Gastroesophageal sphincter (tissue), 2 donors: ENCODE data around the gene CENPS.
A peak's percentile ranks its signal among the peaks of the same experiment; 100 is the strongest.

Experiments used
- POLR2A ChIP-seq, 2 donors: fragments of 450-650 bp; IDR thresholded peaks; one replicate each; pipeline ENCODE4 v1.6.1; 2017; ENCODE audit warnings: antibody characterized with exemption in 2 of 2, mild to moderate bottlenecking in 2 of 2, moderate library complexity in 1 of 2
- POLR2AphosphoS5 ChIP-seq: sonication (generic); formaldehyde crosslinking; IDR thresholded peaks from one replicate; pipeline ENCODE4 v1.6.1; 2017; ENCODE audit warnings: antibody characterized with exemption

DNA sequence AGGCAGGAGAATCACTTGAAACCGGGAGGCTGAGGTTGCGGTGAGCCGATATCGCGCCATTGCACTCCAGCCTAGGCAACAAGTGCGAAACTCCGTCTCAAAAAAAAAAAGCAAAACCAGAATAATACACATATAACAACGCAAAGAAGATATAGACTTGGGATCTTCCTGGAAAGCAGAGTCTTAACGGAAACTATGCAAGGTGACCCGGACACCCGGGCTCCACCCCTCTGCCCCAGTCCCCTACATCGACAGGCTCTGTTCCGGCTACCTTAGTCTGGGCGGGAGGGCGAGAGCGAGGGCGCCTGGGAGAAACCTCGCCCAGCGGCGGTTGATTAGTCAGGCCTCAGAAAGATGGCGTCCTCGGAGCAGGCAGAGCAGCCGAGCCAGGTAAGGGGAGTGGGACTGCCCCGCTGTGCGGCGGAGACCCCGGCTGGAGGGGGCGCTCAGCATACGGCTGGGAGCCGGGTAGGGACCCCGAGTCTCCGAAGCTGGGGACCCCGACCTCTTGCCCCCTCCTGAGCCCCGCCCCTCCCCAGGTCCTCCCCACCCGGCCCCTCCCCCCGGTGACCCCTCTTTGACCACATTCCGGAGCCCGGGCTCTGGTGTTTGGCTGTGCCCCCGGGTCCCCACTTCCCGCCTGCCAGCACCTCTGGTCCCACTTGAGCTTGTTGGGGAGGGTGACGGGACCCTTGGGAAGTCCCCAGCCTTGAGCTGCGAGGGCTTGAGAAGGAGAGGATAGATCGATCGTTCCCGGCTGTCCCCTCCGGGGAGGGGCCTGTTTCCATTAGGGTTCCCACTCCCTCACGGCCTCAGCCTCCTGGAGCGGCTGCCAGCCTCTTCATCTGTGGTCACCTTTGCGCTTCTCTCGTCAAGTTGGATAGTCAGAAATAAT lies 44.6 kb downstream of the CENPS start, which contains the start of gene PEX14:
- TF ChIP-seq POLR2A (IDR thresholded peaks at IDR 0.05) (peak in 1 of 2 donors; percentile 22), POLR2AphosphoS5 (peak; percentile 21)
